Ecto neural progenitor cell (in vitro differentiated cells): ENCODE data around the gene SULT1A1.
"Not testable (repeated sequence)": the region's sequence is repeated elsewhere in the genome, so short reads cannot be mapped to it uniquely, and the experiment has no call there.

Experiments used
- DNase-seq: peaks from one replicate; pipeline ENCODE4 v3.0.0-alpha.2; 2018; ENCODE audit warnings: low spot score

Gene SULT1A1

DNA sequence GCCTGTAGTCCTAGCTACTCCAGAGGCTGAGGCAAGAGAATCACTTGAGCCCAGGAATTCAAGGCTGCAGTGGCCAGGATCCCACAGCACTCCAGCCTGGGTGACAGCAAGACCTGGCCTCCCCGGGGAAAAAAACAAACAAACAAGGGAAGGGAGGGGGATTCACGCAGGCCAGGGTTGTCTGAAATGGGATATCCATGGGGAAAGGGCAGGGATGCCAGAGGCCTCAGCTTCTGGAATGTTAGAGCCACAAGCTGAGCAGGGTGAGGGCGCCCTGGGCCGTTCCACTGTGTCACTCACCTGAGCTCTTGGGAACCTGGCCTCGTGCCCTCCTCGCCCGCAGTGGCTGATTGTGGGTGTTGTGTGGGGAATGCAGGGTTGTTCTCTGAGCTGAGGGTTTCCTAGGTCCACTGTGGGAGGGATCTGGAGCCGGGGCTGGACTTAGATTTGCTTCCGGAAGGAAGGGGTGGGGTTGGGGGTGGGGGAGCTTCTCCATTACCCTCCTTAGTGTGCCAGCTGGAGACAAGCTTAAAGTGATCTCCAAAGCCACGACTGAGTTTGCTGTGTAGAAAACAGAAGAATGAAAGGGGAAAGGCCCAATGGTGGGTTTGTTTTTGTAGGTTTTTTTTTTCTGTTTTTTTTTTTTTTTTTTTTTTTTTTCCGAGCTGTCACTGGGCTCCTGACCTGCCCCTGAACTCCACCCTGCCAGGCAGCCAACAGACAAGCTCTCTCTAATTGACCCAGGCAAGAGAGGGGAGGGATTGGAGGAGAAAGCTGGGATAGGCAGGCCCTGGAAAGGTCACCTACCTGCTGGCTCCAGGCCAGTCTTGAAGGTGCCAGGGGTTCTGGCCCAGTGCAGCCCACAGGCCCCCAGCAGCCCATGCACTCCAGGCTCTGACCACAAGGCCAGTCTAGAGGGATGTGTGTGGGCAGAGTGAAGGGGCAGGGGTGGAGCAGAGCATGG lies at the start of gene SULT1A1:
Gene SULT1A1 (minus strand): TSS at position 414 of the 964 bp plus-strand sequence. CDS start 1,189 bp downstream, outside the sequence.
- peak; percentile 47 for DNase-seq

DNA sequence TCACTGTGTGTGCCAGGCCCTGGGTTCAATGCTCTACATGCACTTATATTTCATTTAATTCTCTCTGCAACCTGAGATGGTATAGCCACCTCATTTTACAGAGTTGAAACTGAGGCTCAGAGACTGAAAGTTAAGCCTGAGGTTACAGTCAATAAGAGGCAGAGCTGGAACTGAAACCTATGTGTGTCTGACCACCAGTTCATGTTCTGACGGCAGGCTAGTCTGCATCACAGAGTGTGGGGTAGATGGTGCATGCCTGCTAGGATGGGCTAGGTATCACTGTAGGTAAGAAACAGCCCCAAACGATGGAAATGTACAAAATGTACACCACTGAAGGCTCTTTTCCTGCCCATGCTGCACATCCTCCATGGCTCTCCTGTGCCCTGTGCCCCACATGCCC lies 30.1 kb upstream of the SULT1A1 start:
- not testable (repeated sequence) for DNase-seq

DNA sequence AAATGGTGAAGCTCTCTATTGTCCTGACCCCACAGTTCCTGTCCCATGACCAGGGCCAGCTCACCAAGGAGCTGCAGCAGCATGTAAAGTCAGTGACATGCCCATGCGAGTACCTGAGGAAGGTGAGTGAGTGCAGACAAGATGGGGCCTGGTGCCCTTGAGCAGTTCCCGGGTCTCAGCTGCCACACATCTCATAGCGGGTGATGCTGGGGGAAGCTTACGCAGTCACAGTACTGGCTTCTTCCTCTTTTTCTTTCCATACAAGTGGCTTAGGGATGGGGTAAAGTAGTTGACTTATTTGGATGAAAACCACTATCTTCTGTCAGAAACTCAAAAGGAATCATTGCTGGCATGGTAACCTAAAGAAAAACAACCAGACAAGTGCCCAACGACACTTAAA lies 28.5 kb upstream of the SULT1A1 start:
- not testable (repeated sequence) for DNase-seq

DNA sequence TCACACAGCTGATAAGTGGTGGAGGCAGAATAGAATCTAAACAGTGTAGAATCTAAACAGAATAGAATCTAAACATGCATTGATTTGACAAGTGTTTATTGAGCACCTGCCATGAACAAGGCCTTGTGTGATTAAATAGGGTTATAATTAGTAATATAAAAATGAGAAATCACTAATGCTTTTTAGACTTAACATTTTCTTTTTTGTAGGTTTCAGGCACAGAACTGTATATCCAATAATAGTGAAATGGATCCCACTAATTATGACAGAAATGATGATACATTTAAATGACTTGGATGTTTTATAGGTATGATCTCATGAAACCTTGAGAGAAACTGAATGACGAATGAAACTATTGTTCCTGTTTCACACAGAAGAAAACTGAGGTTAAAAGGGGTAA lies 27.9 kb upstream of the SULT1A1 start, which contains the start of gene NPIPB8:
Gene NPIPB8 (plus strand): TSS at position 301 of the 400 bp plus-strand sequence. CDS start 296 bp downstream, outside the sequence.
- not testable (repeated sequence) for DNase-seq

DNA sequence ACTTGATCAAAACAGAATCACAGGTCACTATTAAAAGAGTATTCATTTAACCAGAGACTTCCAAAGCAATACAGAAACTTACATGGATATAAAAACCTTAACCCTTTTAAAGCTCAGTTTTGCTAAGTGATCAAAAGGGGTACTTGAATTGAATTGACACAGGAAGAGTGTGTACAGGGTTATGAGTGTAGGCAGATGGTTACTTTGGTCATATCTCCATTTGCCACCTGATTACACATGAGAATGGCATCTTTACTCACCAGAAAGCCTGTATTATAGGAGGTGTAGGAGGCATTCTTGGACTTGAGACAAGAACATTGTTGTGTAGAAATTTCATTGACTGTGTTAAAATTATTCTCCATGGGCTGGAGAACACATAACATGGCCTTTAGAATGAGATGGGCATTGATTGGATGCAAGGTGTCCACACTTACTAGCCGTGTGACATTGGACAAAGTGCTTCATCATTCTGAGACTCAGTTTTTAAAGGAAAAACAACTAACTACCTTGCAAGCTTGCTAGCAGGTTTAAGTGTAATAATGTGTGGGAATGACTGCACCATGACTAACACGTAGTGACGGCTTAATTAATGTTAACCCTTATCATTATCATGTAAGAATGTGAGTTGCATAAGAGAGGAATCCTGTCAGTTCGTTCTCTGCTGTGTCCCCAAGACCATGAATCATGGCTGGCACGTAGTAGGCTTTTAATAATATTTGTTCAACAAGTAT lies 26.4 kb upstream of the SULT1A1 start:
- DNase-seq: not testable (repeated sequence)

DNA sequence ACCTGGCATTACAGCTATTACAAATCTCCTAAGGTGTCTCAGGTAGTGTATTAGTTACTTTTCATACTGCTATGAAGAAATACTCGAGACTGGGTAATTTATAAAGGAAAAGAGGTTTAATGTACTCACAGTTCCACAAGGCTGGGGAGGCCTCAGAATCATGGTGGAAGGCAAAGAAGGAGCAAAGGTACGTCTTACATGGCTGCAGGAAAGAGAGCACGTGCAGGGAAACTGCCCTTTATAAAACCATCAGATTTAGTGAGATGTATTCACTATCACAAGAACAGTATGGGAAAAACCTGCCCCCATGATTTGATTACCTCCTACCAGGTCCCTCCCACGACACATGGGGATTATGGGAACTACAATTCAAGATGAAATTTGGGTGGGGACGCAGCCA lies 21.1 kb upstream of the SULT1A1 start:
- not testable (repeated sequence) for DNase-seq

DNA sequence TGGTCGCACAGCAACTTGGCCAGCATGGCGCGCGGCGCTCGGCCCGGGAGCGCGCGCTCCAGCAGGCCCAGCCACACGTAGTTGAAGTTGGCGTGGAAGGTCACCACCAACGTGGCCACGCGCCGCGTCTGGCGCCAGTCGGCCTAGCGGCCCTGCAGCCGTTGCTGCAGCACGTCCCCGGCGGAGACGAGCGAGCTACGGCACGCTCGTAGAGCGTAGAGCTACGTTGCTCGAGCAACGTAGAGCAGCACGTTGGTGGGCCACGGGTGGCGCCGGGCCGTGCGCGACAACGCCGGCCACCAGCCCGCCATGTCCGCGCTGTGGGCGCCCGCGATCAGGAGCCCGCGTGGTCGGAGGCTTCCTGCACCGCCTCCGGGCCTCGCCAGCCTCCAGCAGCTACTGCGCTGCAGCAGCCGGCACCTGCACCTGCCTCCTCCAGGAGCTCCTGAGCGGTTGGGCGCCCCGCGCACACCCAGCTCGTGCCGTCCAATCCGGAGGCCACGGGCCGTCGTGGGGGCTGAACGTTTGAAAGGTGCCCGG lies 13.4 kb upstream of the SULT1A1 start:
- no peak for DNase-seq

DNA sequence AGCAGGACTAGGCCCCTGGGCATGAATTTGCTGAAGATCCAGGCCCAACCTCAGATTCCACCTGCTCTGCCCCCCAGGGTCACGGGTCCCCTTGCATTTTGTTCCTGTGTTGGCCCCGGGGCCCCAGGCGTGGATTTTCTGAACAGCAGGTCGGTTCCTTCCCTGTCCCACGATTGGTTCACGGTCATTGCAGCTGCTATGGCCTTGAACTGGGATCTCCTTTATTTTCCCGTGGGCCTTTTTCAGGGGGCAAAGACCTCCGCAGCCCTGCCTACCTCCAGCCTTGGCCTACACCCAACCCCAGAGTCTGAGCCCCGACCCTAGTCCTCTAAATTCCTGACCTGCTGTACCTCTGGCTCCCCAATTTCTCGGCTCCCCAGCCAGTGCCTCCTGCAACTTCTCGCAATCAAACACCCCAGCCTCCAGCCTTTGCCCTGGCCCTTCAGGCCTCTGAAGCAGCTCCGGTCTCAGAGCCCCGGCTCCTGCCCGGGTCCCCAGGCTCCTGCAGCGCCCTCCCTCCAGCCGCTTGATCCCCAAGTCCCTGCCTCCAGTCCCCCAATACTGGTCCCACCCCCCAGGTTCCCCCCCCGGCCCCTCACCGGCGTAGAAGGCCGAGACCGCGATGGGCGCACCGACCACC lies 12.8 kb upstream of the SULT1A1 start:
- not testable (repeated sequence) for DNase-seq

DNA sequence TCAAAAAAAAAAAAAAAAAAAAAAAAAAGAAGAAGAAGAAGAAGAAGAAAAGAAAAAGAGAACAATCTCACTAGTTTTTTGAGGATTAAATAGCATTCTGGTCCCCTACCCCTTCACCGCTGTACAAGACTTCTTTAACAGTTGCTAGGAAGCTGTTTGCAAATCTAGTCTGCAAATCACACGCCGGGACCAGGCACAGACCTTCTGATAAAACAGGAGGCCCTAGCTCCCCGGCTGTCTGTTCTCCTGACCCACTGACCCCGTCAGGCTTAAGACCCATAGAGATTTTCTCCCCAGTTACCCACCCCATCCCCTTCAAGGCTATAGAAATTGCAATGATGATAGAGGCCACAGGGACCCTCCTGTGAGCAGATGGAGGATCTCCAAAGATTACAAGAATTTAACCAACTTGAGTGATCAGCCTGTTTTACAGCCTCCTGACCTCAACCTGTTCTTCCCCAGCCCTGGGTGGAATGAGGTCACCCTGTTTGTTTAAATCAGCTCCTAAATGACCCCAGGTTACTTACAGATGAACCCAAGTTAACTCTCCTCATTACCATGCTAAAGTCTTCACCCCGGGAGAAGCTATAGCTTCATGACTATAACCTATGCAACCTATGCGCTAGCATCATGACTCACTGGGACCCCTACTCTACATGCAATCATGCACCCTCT lies 11.8 kb upstream of the SULT1A1 start:
- DNase-seq: no peak

DNA sequence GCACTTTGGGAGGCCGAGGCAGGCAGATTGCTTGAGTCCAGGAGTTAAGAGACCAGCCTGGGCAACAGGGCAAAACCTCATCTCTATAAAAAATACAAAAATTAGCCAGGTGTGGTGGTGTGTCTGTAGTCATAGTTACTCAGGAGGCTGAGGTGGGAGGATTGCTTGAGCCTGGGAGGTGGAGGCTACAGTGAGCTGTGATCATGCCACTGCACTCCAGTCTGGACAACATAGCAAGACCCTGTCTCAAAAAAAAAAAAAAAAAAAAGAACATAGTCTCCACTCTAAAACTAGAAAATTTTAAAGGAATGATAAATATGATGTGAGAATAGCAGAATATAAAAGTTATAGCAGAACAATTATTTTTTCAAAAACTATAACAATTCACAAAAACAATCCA lies 10.5 kb upstream of the SULT1A1 start:
- not testable (repeated sequence) for DNase-seq

DNA sequence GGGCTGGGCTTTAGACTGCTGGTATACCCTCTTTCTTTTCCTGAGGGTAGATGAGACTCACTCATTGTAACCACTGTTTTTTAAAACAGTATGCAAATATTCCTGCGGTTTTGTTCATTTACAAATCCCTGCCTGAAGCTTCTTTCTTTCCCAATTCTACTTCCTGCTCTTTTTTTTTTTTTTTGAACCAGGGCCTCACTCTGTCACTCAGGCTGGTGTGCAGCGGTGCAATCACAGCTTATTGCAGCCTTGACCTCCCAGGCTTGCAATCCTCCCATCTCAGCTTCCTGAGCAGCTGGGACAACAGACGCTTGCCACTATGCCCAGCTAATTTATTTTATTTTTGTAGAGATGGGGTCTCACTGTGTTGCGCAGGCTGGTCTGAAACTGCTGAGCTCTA lies 8.0 kb upstream of the SULT1A1 start:
- no peak for DNase-seq

DNA sequence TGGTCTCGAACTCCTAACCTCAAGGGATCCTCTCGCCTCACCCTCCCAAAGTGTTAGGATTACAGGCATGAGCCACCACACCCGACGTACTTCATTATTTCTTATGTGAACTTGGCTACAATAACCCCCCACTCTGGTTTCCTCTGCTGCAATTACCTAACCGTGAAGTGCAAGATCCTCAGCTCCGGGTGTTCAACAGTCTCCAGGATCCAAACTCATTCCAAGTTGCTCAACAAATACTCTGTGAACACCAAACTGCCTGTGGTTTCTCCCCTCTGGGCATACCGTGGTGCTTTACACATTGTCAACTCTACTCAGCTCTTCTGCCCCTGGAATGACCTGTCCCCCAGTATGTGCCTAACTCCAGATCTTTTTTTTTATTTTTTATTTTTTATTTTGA lies 6.8 kb upstream of the SULT1A1 start:
- peak; percentile 26 for DNase-seq

DNA sequence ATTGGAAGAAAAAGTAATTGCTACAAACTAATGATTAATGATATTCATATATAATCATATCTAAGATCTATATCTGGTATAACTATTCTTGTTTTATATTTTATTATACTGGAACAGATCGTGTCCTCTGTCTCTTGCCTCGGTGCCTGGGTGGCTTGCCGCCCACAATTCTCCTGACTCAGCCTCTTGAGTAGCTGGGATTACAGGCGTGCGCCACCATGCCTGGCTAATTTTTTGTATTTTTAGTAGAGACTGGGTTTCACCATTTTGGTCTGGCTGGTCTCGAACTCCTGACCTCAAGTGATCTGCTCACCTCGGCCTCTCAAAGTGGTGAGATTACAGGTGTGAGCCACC lies 6.4 kb upstream of the SULT1A1 start:
- DNase-seq: not testable (repeated sequence)

DNA sequence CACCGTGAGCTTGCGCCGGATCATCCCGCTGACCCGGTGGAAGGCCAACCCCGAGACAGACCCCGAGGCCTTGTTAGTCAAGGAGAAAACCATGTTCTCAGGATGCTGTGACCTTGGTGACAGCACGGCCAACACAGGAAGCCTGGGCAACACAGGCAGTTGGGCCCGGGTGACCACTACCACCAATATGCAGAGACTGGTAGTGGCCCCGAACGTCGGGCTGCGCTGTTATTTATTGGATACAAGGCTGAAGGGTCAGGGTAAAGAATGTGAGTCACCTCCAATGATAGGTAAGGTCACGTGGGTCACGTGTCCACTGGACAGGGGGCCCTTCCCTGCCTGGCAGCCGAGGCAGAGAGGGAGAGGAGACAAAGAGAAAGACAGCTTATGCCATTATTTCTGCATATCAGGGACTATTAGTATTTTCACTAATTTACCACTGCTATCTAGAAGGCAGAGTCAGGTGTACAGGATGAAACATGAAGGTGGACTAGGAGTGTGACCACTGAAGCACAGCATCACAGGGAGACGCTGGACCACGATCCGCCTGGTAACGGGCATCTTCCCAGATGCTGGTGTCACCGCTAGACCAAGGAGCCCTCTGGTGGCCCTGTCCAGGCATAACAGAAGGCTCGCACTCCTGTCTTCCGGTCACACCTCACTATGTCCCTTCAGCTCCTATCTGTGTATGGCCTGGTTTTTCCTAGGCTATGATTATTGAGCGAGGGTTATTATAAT lies 5.8 kb upstream of the SULT1A1 start:
- peak; percentile 53 for DNase-seq

DNA sequence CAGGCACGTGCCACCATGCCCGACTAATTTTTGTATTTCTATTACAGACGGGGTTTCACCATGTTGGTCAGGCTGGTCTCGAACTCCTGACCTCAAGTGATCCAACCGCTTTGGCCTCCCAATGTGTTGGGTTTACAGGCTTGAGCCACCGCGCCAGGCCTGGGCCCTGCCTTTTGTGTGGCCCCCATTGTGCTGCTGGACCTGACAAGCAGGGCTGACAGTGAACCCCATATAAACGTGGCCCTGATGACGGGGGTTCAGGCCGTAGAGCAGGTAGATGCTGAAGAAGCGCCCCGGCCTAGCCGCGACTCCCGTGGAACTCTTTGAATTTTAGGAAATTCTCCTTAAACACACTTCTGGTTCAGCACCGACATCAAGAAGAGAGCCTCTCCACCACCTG lies 4.7 kb upstream of the SULT1A1 start:
- DNase-seq: not testable (repeated sequence)

DNA sequence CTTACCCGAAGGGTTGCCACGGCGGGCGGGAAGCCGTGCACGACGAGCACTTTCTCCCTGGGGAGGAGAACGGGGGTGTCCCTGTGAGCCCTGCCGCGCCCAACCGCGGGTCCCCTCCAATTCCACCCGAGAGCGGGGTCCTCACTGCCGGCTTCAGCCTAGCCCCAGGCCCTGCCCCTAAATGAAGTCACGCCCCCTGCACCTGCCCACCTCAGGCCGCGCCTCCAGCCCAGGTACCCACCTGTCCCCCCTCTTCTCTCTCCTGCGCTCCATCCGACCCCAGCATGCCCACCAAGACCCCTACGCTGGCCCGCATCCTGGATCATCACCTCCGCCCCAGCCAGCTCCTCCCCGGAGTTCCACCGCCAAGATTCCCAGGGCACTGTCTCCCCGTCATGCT lies 4.1 kb upstream of the SULT1A1 start:
- DNase-seq: not testable (repeated sequence)

DNA sequence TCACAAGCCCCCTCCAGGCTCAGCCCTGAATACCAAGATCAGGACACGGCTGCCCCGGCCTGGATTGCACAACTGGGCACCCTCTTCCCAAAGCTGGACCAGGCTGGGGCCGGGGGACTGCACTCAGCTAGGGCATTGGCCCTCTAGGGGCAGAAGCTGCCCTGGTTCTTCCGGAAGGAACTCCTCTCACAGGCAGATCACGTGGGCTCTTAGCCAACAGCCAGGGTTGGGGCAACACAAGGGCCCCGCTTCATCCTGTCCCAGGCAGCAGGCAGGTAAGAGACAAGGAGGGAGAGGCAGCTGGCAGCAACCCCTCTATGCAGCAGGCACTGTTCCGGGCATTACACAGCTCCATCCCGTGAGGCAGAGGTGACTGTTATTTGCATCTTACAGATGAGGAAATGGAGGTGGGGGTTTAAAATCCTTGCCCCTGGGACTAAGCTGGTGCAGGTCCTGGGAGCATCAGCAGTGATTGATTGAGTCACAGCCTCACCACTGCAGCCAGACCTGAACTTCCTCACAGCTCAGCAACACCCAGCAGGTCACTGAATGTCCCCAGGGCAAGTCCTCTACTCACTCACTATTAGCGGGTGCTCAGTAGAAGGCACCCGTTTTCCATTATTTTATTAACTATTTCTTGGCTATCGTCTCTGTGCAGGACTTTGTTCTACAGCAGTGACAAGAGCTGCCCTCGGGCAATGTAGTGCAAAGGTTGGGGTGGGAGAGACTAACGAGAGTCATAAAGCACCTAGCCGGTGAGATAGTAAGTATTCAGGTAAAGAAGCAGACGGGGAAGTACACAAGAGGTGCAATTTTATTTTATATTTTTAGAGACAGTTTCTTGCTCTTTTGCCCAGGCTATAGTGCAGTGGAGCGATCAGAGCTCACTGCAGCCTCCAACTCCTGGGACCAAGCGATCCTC lies 2.8 kb upstream of the SULT1A1 start:
- not testable (repeated sequence) for DNase-seq

DNA sequence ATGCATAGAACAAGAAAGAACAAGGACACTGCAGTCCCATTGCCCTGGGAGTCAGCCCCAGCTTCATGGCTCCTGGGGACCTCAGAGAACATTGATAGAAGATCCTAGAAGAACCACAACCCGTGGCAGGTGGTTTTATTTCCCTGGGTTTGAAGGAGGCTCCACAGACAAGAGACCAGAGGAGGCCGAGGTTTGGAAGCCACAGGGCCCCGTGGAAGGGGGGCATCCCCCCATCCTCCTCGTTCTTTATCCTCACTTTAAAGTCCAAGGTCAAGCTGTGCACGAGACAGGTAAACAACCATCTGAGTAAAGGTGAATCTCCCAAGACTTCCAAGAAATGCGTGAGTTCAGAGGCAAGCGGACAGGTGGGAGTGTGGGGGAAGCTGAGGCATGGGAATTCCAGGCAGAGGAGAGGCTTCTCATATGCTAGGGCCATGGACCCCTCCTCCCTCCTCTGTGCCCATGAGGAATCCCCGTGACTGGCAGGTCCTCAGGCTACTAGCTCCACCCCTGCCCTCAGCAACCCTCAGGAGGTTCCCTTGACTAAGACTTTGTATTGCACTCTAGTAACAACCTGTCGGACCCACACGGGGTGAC lies 849 bp upstream of the SULT1A1 start:
- no peak for DNase-seq

DNA sequence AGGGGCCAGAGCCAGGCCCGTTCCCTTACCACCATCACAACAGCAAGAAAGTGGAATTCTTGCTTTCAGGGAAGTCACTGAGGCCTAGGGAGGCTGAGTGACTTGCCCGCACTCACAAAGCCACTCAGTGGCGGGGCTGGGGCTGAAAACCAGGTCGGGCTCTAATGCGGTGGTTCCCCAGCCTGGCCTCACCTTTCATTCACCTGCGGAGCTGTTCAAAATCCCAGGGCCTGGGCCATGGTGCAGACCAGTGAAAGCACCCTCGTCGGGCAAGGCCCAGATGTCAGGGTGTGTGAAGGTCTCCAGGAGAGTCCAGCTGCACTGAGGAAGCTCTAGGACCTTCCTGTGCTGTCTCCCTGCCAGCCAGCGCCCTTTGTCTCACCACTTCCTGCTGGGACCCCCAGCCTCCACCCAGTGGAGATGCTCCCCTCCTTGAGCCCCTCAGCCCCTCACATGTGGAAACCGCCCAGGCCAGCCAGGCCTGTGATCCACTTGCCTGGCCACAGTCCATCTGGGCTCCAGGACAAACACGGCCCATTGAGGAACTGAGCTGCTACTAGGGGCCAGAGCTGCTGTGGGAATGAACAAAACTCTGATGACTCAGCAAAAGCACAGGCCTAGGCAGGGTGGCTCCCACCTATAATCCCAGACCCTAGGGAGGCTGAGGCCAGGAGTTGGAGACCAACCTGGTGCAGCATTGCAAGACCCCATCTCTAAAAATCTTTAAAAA lies 812 bp downstream of the SULT1A1 start:
- DNase-seq: peak; percentile 39
